H1 (cell line): ENCODE data around the gene RALGAPB. TPM values are rescaled to one million over a fixed set of nuclear protein-coding genes. Genes with fewer than 3 reads are reported as not detected.

ENCODE experiments used
- CTCF ChIA-PET: fragments of 300-600 bp; sonication (Branson Sonifier 250); formaldehyde crosslinking; loops from one replicate; lab custom pipeline; 2021; ENCODE audit not compliant: partially characterized antibody; lab: Charles Lee
- POLR2A ChIA-PET: fragments of 300-600 bp; sonication (Branson Sonifier 250); formaldehyde crosslinking; loops from one replicate; lab custom pipeline; 2021; ENCODE audit warnings: inconsistent platforms; ENCODE audit not compliant: partially characterized antibody; lab: Charles Lee
- DNase-seq, 2 experiments: peaks; one replicate each; pipeline versions ENCODE4 v3.0.0 to v3.0.0-alpha.2; 2010 to 2022; ENCODE audit warnings: low spot score in 2 of 2, low read depth in 1 of 2, mixed read lengths in 1 of 2
- FAIRE-seq: peaks from 2 replicates; lab custom pipeline; 2011; peaks lifted over from hg19 to GRCh38; lab: Jason Lieb, UNC
- H2AFZ ChIP-seq: 2 replicates; pipeline ENCODE4 v1.8.1; 2012; ENCODE audit warnings: low read length, inconsistent platforms
- H2AK5ac ChIP-seq: 2 replicates; pipeline ENCODE4 v1.6.1; 2013; ENCODE audit warnings: low read depth, low read length
- H2BK120ac ChIP-seq: replicated peaks from 2 replicates; pipeline ENCODE3; 2013; ENCODE audit warnings: low read depth, low read length, inconsistent platforms
- H2BK12ac ChIP-seq: 2 replicates; pipeline ENCODE4 v1.6.1; 2013; ENCODE audit warnings: low read depth, low read length
- H2BK15ac ChIP-seq: 2 replicates; pipeline ENCODE4 v1.6.1; 2013; ENCODE audit warnings: low read length
- H2BK20ac ChIP-seq: 2 replicates; pipeline ENCODE4 v1.6.1; 2013; ENCODE audit warnings: low read length
- H2BK5ac ChIP-seq: 2 replicates; pipeline ENCODE4 v1.6.1; 2013; ENCODE audit warnings: low read depth, low read length
- H3K14ac ChIP-seq: 2 replicates; pipeline ENCODE4 v1.6.1; 2013; ENCODE audit warnings: inconsistent platforms; ENCODE audit not compliant: insufficient read length
- H3K18ac ChIP-seq: 2 replicates; pipeline ENCODE4 v1.6.1; 2013; ENCODE audit warnings: low read length; ENCODE audit errors: extremely low read depth
- H3K23ac ChIP-seq: 2 replicates; pipeline ENCODE4 v1.6.1; 2013; ENCODE audit warnings: inconsistent platforms; ENCODE audit not compliant: insufficient read length
- H3K23me2 ChIP-seq: 2 replicates; pipeline ENCODE4 v1.6.1; 2013; ENCODE audit warnings: low read depth, low read length
- H3K27ac ChIP-seq: 2 replicates; pipeline ENCODE4 v1.6.1; 2011; ENCODE audit warnings: low read depth, low read length, inconsistent platforms
- H3K27me3 ChIP-seq, 4 experiments: replicated peaks in 1 of 4; 1 replicate in 1 of 4; 2 replicates in 3 of 4; pipeline versions ENCODE4 v1.6.1 to v1.8.1; 2011 to 2013; ENCODE audit warnings: low read length in 3 of 4, mild to moderate bottlenecking in 3 of 4, inconsistent platforms in 2 of 4, mixed read lengths in 2 of 4, moderate library complexity in 1 of 4; ENCODE audit not compliant: control insufficient read depth in 3 of 4, insufficient read depth in 3 of 4; ENCODE audit errors: extremely low read depth in 1 of 4
- H3K36me3 ChIP-seq, 4 experiments: 2 replicates each; pipeline versions ENCODE4 v1.6.1 to v1.8.1; 2011 to 2013; ENCODE audit warnings: mild to moderate bottlenecking in 4 of 4, low read length in 3 of 4, moderate library complexity in 2 of 4, control low read depth in 1 of 4, inconsistent platforms in 1 of 4; ENCODE audit not compliant: insufficient read depth in 4 of 4, control insufficient read depth in 2 of 4
- H3K4ac ChIP-seq: replicated peaks from 2 replicates; pipeline ENCODE3; 2013; ENCODE audit warnings: low read length, low read depth, mixed read lengths, inconsistent platforms; ENCODE audit not compliant: insufficient read length
- H3K4me1 ChIP-seq, 4 experiments: replicated peaks in 1 of 4; 1 replicate in 1 of 4; 2 replicates in 3 of 4; pipeline versions ENCODE4 v1.6.1 to v1.8.1; 2011 to 2013; ENCODE audit warnings: low read length in 3 of 4, inconsistent platforms in 2 of 4, mixed read lengths in 1 of 4; ENCODE audit not compliant: insufficient read depth in 4 of 4, control insufficient read depth in 3 of 4
- H3K4me2 ChIP-seq, 2 experiments: 2 replicates each; pipeline versions ENCODE4 v1.6.1 to v1.8.1; 2011 to 2013; ENCODE audit warnings: low read depth in 2 of 2, low read length in 2 of 2, control low read depth in 1 of 2, inconsistent platforms in 1 of 2, mild to moderate bottlenecking in 1 of 2; ENCODE audit not compliant: insufficient read depth in 1 of 2
- H3K4me3 ChIP-seq, 4 experiments: fragments of 200-600, 300-600 bp in 1 of 4; sonication (generic), shearing (Covaris generic), sonication (Bioruptor Twin) in 1 of 4; 2 replicates each; pipeline versions ENCODE4 v1.5.1 to v1.8.1; 2011 to 2016; ENCODE audit warnings: low read length in 4 of 4, low read depth in 3 of 4, control low read depth in 2 of 4, inconsistent platforms in 2 of 4, mild to moderate bottlenecking in 2 of 4, mixed read lengths in 1 of 4, moderate library complexity in 1 of 4; ENCODE audit not compliant: insufficient read depth in 2 of 4; ENCODE audit errors: extremely low read depth in 1 of 4
- H3K56ac ChIP-seq: replicated peaks from 2 replicates; pipeline ENCODE3; 2013; ENCODE audit warnings: low read depth, mild to moderate bottlenecking, mixed read lengths, low read length, inconsistent platforms; ENCODE audit not compliant: insufficient read length
- H3K79me1 ChIP-seq: 2 replicates; pipeline ENCODE4 v1.6.1; 2013; ENCODE audit warnings: low read depth, low read length, control low read depth
- H3K79me2 ChIP-seq, 2 experiments: 2 replicates each; pipeline versions ENCODE4 v1.6.1 to v1.8.1; 2012 to 2013; ENCODE audit warnings: low read length in 2 of 2, mild to moderate bottlenecking in 2 of 2, inconsistent platforms in 1 of 2; ENCODE audit not compliant: insufficient read depth in 2 of 2, control insufficient read depth in 1 of 2
- H3K9ac ChIP-seq, 4 experiments: replicated peaks in 1 of 4; 1 replicate in 1 of 4; 2 replicates in 3 of 4; pipeline versions ENCODE4 v1.6.1 to v1.8.1; 2011 to 2013; ENCODE audit warnings: low read depth in 3 of 4, low read length in 3 of 4, control low read depth in 2 of 4, mild to moderate bottlenecking in 2 of 4, moderate library complexity in 2 of 4, inconsistent platforms in 1 of 4; ENCODE audit errors: extremely low read depth in 1 of 4
- H3K9me3 ChIP-seq, 2 experiments: 2 replicates each; pipeline versions ENCODE4 v1.6.1 to v1.8.1; 2012 to 2013; ENCODE audit warnings: mild to moderate bottlenecking in 2 of 2, moderate library complexity in 2 of 2, control low read depth in 1 of 2, inconsistent platforms in 1 of 2, low read depth in 1 of 2, low read length in 1 of 2, mixed read lengths in 1 of 2; ENCODE audit not compliant: insufficient read depth in 2 of 2
- H4K20me1 ChIP-seq, 2 experiments: replicated peaks in 1 of 2; 2 replicates each; pipeline versions ENCODE3 to v1.8.1; 2011 to 2013; ENCODE audit warnings: inconsistent platforms in 2 of 2, low read length in 2 of 2, mild to moderate bottlenecking in 1 of 2; ENCODE audit not compliant: insufficient read depth in 2 of 2, control insufficient read depth in 1 of 2
- H4K5ac ChIP-seq: 2 replicates; pipeline ENCODE4 v1.6.1; 2013; ENCODE audit warnings: low read length, low read depth, mixed read lengths, inconsistent platforms; ENCODE audit not compliant: insufficient read length
- H4K8ac ChIP-seq: 2 replicates; pipeline ENCODE4 v1.8.0; 2013; ENCODE audit warnings: mild to moderate bottlenecking, moderate library complexity, low read length, inconsistent platforms; ENCODE audit not compliant: insufficient read depth; ENCODE audit errors: extremely low read depth
- H4K91ac ChIP-seq: replicated peaks from 2 replicates; pipeline ENCODE3; 2013; ENCODE audit warnings: low read length, mixed read lengths, inconsistent platforms; ENCODE audit not compliant: insufficient read length
- HDAC2 ChIP-seq, 2 experiments: fragments of 300-600 bp in 1 of 2; sonication (generic) in 1 of 2; IDR thresholded peaks; 2 replicates each; pipeline ENCODE4 v1.6.1; 2011 to 2012; ENCODE audit warnings: low read depth in 2 of 2, low read length in 2 of 2, mild to moderate bottlenecking in 2 of 2, moderate library complexity in 2 of 2, borderline replicate concordance in 1 of 2, inconsistent platforms in 1 of 2
- JUND ChIP-seq: IDR thresholded peaks from 2 replicates; pipeline ENCODE4 v1.6.1; 2011; ENCODE audit warnings: mild to moderate bottlenecking, improper control_type of control experiment, low read length
- KDM4A ChIP-seq: IDR thresholded peaks from one replicate; pipeline ENCODE4 v1.7.1; 2012; ENCODE audit warnings: low read depth, mild to moderate bottlenecking, moderate library complexity, low read length, inconsistent platforms; ENCODE audit not compliant: severe bottlenecking
- MAX ChIP-seq: IDR thresholded peaks from 2 replicates; pipeline ENCODE4 v1.6.1; 2012; ENCODE audit warnings: inconsistent platforms
- NANOG ChIP-seq: IDR thresholded peaks from 2 replicates; pipeline ENCODE4 v1.6.1; 2011; ENCODE audit warnings: low read length, low read depth, mild to moderate bottlenecking, inconsistent platforms; ENCODE audit not compliant: insufficient read depth, poor library complexity, severe bottlenecking
- POU5F1 ChIP-seq: IDR thresholded peaks from 2 replicates; pipeline ENCODE4 v1.6.1; 2011; ENCODE audit warnings: low read depth, mild to moderate bottlenecking, low read length, moderate library complexity
- RFX5 ChIP-seq: IDR thresholded peaks from 2 replicates; pipeline ENCODE4 v1.6.1; 2011; ENCODE audit warnings: low read depth, low read length, improper control_type of control experiment, borderline replicate concordance
- SIN3A ChIP-seq, 2 experiments: IDR thresholded peaks in 1 of 2; conservative IDR thresholded peaks in 1 of 2; 2 replicates each; pipeline ENCODE4 v1.6.1; 2011 to 2012; ENCODE audit warnings: low read length in 2 of 2, improper control_type of control experiment in 1 of 2, low read depth in 1 of 2, mild to moderate bottlenecking in 1 of 2
- SP1 ChIP-seq: IDR thresholded peaks from 2 replicates; pipeline ENCODE4 v1.6.1; 2011; ENCODE audit warnings: low read depth, low read length
- SRF ChIP-seq: IDR thresholded peaks from 2 replicates; pipeline ENCODE4 v1.6.1; 2011; ENCODE audit warnings: mild to moderate bottlenecking, low read depth, low read length, moderate library complexity
- TAF7 ChIP-seq: optimal IDR thresholded peaks from 2 replicates; pipeline ENCODE3; 2011; ENCODE audit warnings: low read depth, mild to moderate bottlenecking, inconsistent platforms, low read length, moderate library complexity, borderline replicate concordance
- YY1 ChIP-seq: IDR thresholded peaks from 2 replicates; pipeline ENCODE4 v1.6.1; 2011; ENCODE audit warnings: low read depth, mild to moderate bottlenecking, low read length
- WGBS, 2 experiments: shearing (Covaris generic) in 1 of 2; methylation state at CpG; one replicate each; pipeline versions ENCODE4 v1.1.6 to v1.1.7; 2013 to 2015; ENCODE audit warnings: low lambda C conversion rate in 2 of 2, mixed read lengths in 2 of 2, inconsistent platforms in 1 of 2, low coverage in 1 of 2, missing lambda C conversion rate in 1 of 2; ENCODE audit not compliant: insufficient replicate concordance in 2 of 2, insufficient coverage in 1 of 2, insufficient read length in 1 of 2; ENCODE audit errors: extremely low coverage in 1 of 2, missing lambda C conversion rate in 1 of 2; 5-methylcytosine and 5-hydroxymethylcytosine counted together
- polyA plus RNA-seq, 7 experiments: library from polyadenylated mRNA; depleted of rRNA in 3 of 7; stranded (reverse) in 5 of 7; unstranded in 2 of 7; fragments of >200 nt in 5 of 7; fragments of 200-250 nt in 2 of 7; gene quantifications; 1 replicate in 5 of 7; 2 replicates in 1 of 7; 4 replicates in 1 of 7; pipeline versions ENCODE4 v1.2.1 to v1.2.3, GENCODE V29; 2011 to 2013; ENCODE audit warnings: missing spikeins in 2 of 7, mixed read lengths in 2 of 7
- total RNA-seq: library from RNA; stranded (reverse); fragmentation: NEBNext Ultra II Directional; extraction: Animal tissue kit (Norgen Biotek cat#: 25700); gene quantifications from 2 replicates; pipeline ENCODE4 v1.2.1, GENCODE V29; 2021

The RALGAPB gene
- total and polyA plus RNA-seq, 2 of the 8 experiments (the other 6 are each of a cell fraction or from before 2014, with no cell fraction given), result 10.6 to 35.1 TPM

- Histone ChIP-seq H3K79me1 (no peaks in the 10 kb centered on the region), H3K4me3 (no peak overlapping the region), H3K79me2 (no peaks in the 10 kb centered on the region), H3K9ac (no peak overlapping the region), H3K4me2 (no peak overlapping the region), H4K5ac (no peak overlapping the region), H2BK120ac (no peak overlapping the region), H2BK20ac (no peak overlapping the region), H3K27ac (no peak overlapping the region), H3K56ac (no peak overlapping the region), H4K91ac (no peak overlapping the region), H4K8ac (no peak overlapping the region), H3K4me1 (no peaks in the 10 kb centered on the region), H2BK5ac (no peak overlapping the region), H2AK5ac (no peak overlapping the region), H3K18ac (no peak overlapping the region), H4K20me1 (peaks cover 0 to 2% of the 10 kb centered on the region in 2 experiments), H3K36me3 (peaks cover 0 to 24% (median 8%) of the 10 kb centered on the region in 4 experiments; a peak in 5 of 8 replicates), H2AFZ (no peak overlapping the region), H2BK15ac (no peak overlapping the region), H3K4ac (no peak overlapping the region), H2BK12ac (no peak overlapping the region)
- 92% methylated on average over 1 of the region's 1 CpG; no CpG with 5 or more reads in 1 of the 2 experiments for WGBS, 2 experiments
- FAIRE-seq, result no peak
- ChIA-PET POLR2A (no interaction called here), CTCF (no interaction called here)
- DNase-seq, result no peak
- no peak for TF ChIP-seq RFX5
- TF ChIP-seq SP1, result no peak
- no peak for TF ChIP-seq SRF
- TF ChIP-seq NANOG, result no peak
- no peak for TF ChIP-seq KDM4A
- no peak for TF ChIP-seq POU5F1
- TF ChIP-seq TAF7, result no peak
- no peak for TF ChIP-seq JUND
- TF ChIP-seq HDAC2 (IDR thresholded peaks at IDR 0.05; ENCODE audit: borderline replicate concordance in 1 of 2, low read depth in 2 of 2, low read length in 2 of 2), result no peak
- TF ChIP-seq MAX, result no peak
- no peak for TF ChIP-seq YY1
- TF ChIP-seq SIN3A (conservative IDR thresholded peaks at IDR 0.05 in 1 of 2, IDR thresholded peaks at IDR 0.05 in 1 of 2; ENCODE audit: low read depth in 1 of 2, low read length in 2 of 2), result no peak
- TF ChIP-seq, all 59 proteins: peak for 0
- Histone ChIP-seq H3K23me2 (peaks cover 3% of the 10 kb centered on the region; the same call in 1 of the 2 replicates), H3K23ac (no peak overlapping the region), H3K14ac (no peak overlapping the region), H3K9me3 (no peaks in the 10 kb centered on the region), H3K27me3 (no peaks in the 10 kb centered on the region)
These were observed 51.1 kb downstream of the RALGAPB start for GRCh38 chr20:38523697-38524096.
